Measurements from ENCODE around the gene IFITM5. TPM values are rescaled to one million over a fixed set of nuclear protein-coding genes. Genes with fewer than 3 reads are reported as not detected.

Gene IFITM5
- total and polyA plus RNA-seq, 2 of the 8 experiments (the other 6 are each of a cell fraction or from before 2014, with no cell fraction given): not detected

DNA sequence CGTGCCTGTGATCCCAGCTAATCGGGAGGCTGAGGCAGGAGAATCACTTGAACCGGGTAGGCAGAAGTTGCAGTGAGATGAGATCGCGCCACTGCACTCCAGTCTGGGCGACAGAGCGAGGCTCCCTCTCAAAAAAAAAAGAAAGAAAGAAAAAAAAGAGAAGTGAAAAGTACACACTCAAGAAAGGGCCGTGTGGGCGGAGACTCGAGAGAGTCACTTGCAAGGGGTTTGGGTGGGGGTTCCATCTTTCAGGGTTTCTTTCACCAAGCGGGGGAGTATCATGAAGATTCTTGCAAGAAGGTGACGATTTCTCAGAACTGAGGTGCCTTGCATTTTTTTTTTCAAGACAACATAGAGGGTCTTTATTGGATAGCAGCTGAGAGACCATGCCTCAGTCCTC lies 4.0 kb upstream of the IFITM5 start (continued):
- TF ChIP-seq, protein P1, sequence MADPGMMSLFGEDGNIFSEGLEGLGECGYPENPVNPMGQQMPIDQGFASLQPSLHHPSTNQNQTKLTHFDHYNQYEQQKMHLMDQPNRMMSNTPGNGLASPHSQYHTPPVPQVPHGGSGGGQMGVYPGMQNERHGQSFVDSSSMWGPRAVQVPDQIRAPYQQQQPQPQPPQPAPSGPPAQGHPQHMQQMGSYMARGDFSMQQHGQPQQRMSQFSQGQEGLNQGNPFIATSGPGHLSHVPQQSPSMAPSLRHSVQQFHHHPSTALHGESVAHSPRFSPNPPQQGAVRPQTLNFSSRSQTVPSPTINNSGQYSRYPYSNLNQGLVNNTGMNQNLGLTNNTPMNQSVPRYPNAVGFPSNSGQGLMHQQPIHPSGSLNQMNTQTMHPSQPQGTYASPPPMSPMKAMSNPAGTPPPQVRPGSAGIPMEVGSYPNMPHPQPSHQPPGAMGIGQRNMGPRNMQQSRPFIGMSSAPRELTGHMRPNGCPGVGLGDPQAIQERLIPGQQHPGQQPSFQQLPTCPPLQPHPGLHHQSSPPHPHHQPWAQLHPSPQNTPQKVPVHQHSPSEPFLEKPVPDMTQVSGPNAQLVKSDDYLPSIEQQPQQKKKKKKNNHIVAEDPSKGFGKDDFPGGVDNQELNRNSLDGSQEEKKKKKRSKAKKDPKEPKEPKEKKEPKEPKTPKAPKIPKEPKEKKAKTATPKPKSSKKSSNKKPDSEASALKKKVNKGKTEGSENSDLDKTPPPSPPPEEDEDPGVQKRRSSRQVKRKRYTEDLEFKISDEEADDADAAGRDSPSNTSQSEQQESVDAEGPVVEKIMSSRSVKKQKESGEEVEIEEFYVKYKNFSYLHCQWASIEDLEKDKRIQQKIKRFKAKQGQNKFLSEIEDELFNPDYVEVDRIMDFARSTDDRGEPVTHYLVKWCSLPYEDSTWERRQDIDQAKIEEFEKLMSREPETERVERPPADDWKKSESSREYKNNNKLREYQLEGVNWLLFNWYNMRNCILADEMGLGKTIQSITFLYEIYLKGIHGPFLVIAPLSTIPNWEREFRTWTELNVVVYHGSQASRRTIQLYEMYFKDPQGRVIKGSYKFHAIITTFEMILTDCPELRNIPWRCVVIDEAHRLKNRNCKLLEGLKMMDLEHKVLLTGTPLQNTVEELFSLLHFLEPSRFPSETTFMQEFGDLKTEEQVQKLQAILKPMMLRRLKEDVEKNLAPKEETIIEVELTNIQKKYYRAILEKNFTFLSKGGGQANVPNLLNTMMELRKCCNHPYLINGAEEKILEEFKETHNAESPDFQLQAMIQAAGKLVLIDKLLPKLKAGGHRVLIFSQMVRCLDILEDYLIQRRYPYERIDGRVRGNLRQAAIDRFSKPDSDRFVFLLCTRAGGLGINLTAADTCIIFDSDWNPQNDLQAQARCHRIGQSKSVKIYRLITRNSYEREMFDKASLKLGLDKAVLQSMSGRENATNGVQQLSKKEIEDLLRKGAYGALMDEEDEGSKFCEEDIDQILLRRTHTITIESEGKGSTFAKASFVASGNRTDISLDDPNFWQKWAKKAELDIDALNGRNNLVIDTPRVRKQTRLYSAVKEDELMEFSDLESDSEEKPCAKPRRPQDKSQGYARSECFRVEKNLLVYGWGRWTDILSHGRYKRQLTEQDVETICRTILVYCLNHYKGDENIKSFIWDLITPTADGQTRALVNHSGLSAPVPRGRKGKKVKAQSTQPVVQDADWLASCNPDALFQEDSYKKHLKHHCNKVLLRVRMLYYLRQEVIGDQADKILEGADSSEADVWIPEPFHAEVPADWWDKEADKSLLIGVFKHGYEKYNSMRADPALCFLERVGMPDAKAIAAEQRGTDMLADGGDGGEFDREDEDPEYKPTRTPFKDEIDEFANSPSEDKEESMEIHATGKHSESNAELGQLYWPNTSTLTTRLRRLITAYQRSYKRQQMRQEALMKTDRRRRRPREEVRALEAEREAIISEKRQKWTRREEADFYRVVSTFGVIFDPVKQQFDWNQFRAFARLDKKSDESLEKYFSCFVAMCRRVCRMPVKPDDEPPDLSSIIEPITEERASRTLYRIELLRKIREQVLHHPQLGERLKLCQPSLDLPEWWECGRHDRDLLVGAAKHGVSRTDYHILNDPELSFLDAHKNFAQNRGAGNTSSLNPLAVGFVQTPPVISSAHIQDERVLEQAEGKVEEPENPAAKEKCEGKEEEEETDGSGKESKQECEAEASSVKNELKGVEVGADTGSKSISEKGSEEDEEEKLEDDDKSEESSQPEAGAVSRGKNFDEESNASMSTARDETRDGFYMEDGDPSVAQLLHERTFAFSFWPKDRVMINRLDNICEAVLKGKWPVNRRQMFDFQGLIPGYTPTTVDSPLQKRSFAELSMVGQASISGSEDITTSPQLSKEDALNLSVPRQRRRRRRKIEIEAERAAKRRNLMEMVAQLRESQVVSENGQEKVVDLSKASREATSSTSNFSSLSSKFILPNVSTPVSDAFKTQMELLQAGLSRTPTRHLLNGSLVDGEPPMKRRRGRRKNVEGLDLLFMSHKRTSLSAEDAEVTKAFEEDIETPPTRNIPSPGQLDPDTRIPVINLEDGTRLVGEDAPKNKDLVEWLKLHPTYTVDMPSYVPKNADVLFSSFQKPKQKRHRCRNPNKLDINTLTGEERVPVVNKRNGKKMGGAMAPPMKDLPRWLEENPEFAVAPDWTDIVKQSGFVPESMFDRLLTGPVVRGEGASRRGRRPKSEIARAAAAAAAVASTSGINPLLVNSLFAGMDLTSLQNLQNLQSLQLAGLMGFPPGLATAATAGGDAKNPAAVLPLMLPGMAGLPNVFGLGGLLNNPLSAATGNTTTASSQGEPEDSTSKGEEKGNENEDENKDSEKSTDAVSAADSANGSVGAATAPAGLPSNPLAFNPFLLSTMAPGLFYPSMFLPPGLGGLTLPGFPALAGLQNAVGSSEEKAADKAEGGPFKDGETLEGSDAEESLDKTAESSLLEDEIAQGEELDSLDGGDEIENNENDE (IDR thresholded peaks at IDR 0.05; ENCODE audit: insufficient replicate concordance, low read length): no peak
- no peak for TF ChIP-seq TAF1 (IDR thresholded peaks at IDR 0.05; ENCODE audit: low read depth, low read length)
- TF ChIP-seq GABPA (IDR thresholded peaks at IDR 0.05; ENCODE audit: borderline replicate concordance, insufficient read depth, low read length): no peak
